Brain microvascular endothelial cell (primary cell): ENCODE results near the gene ARHGEF16.

Experiments used
- DNase-seq: peaks from one replicate; pipeline ENCODE4 v3.0.0-alpha.2; 2020
- H3K27ac ChIP-seq: fragments of 250-450 bp; sonication (Bioruptor Pico); 2 replicates; pipeline ENCODE4 v1.5.1; 2020; ENCODE audit warnings: mild to moderate bottlenecking, moderate library complexity
- H3K27me3 ChIP-seq: fragments of 250-450 bp; sonication (Bioruptor Pico); replicated peaks from 2 replicates; pipeline ENCODE4 v1.5.1; 2020; ENCODE audit warnings: mild to moderate bottlenecking
- H3K36me3 ChIP-seq: fragments of 250-450 bp; sonication (Bioruptor Pico); replicated peaks from 2 replicates; pipeline ENCODE4 v1.5.1; 2020; ENCODE audit warnings: mild to moderate bottlenecking
- H3K4me3 ChIP-seq: 2 replicates; pipeline ENCODE4 v1.5.1; 2011; ENCODE audit warnings: low read depth, mild to moderate bottlenecking, control low read depth, low read length, moderate library complexity
- CTCF ChIP-seq: IDR thresholded peaks from 2 replicates; pipeline ENCODE4 v1.5.1; 2011; ENCODE audit warnings: low read depth, mild to moderate bottlenecking, moderate library complexity, low read length, control low read depth, inconsistent platforms; ENCODE audit errors: missing control alignments
- in situ Hi-C: cut with HindIII; loops from 2 replicates; pipeline ENCODE4 v1.10.0; 2017; ENCODE audit warnings: low sequenced_read_pairs, low pct_ligation_motif_present

Gene ARHGEF16

GRCh38 chr1:3480369-3480719, 25.9 kb downstream of the ARHGEF16 start:
- H3K36me3 ChIP-seq: no peaks in the 10 kb centered on the region
- no peaks in the 10 kb centered on the region for H3K27me3 ChIP-seq
- no peak for DNase-seq
- TF ChIP-seq CTCF: no peak
- H3K27ac ChIP-seq: no peak overlapping the region
- in situ Hi-C loops: no loop called here
- no peak overlapping the region for H3K4me3 ChIP-seq

GRCh38 chr1:3481046-3481445, 26.6 kb downstream of the ARHGEF16 start:
- Histone ChIP-seq H3K36me3 (no peaks in the 10 kb centered on the region), H3K27me3 (no peaks in the 10 kb centered on the region), H3K27ac (no peak overlapping the region), H3K4me3 (no peak overlapping the region)
- in situ Hi-C loops: no loop called here
- no peak for TF ChIP-seq CTCF
- DNase-seq: no peak

GRCh38 chr1:3481836-3482375, 27.4 kb downstream of the ARHGEF16 start:
- TF ChIP-seq CTCF: no peak
- DNase-seq: no peak
- in situ Hi-C loops: no loop called here
- Histone ChIP-seq H3K27ac (no peak overlapping the region), H3K36me3 (no peaks in the 10 kb centered on the region), H3K27me3 (no peaks in the 10 kb centered on the region), H3K4me3 (no peak overlapping the region)

- H3K4me3 ChIP-seq: no peak overlapping the region
- in situ Hi-C loops: no loop called here
- H3K27me3 ChIP-seq: no peaks in the 10 kb centered on the region
- no peaks in the 10 kb centered on the region for H3K36me3 ChIP-seq
- TF ChIP-seq CTCF: peak; percentile 17
- DNase-seq: peak; percentile 18
- H3K27ac ChIP-seq: no peak overlapping the region
Observed at GRCh38 chr1:3482378-3482849, 27.9 kb downstream of the ARHGEF16 start.

- no peak overlapping the region for H3K27ac ChIP-seq
- H3K36me3 ChIP-seq: no peaks in the 10 kb centered on the region
- no peak for DNase-seq
- H3K4me3 ChIP-seq: no peak overlapping the region
- in situ Hi-C loops: no loop called here
- H3K27me3 ChIP-seq: no peaks in the 10 kb centered on the region
- no peak for TF ChIP-seq CTCF
Observed at GRCh38 chr1:3483380-3483779, 28.9 kb downstream of the ARHGEF16 start.

- DNase-seq: no peak
- Histone ChIP-seq H3K4me3 (no peak overlapping the region), H3K36me3 (no peaks in the 10 kb centered on the region), H3K27ac (no peak overlapping the region), H3K27me3 (no peaks in the 10 kb centered on the region)
- peak; percentile 96 for TF ChIP-seq CTCF
- in situ Hi-C loops: no loop called here
Observed at GRCh38 chr1:3483801-3484444, 29.5 kb downstream of the ARHGEF16 start.
